HepG2 (cell line): Measurements from ENCODE around the gene RDH12. TPM values are rescaled to one million over a fixed set of nuclear protein-coding genes. Genes with fewer than 3 reads are reported as not detected.

ENCODE experiments used
- AKAP8 ChIP-seq: sonication (generic); formaldehyde crosslinking; IDR thresholded peaks from 2 replicates; pipeline ENCODE4 v1.5.1; 2020; ENCODE audit warnings: mild to moderate bottlenecking, missing genetic modification reagents
- CENPBD1 ChIP-seq: sonication (generic); formaldehyde crosslinking; IDR thresholded peaks from 2 replicates; pipeline ENCODE4 v1.8.0; 2022; ENCODE audit warnings: missing genetic modification reagents, low read depth, mild to moderate bottlenecking, borderline replicate concordance
- FOXA3 ChIP-seq: IDR thresholded peaks from 2 replicates; pipeline ENCODE4 v1.6.1; 2016; ENCODE audit warnings: missing genetic modification reagents, missing compliant biosample characterization
- HNRNPLL ChIP-seq: fragments of 200-400 bp; formaldehyde crosslinking; IDR thresholded peaks from 2 replicates; pipeline ENCODE4 v1.6.1; 2017; ENCODE audit warnings: mild to moderate bottlenecking, low read depth, low read length; ENCODE audit not compliant: poor library complexity, severe bottlenecking
- IRF2 ChIP-seq: IDR thresholded peaks from 2 replicates; pipeline ENCODE4 v1.6.1; 2018; ENCODE audit warnings: missing genetic modification reagents, missing compliant biosample characterization
- MLX ChIP-seq: IDR thresholded peaks from 2 replicates; pipeline ENCODE4 v1.6.1; 2016
- NFIB ChIP-seq: sonication (generic); formaldehyde crosslinking; IDR thresholded peaks from 2 replicates; pipeline ENCODE4 v1.9.0; 2021; ENCODE audit warnings: missing genetic modification reagents, mild to moderate bottlenecking, borderline replicate concordance
- NFYC ChIP-seq: IDR thresholded peaks from 2 replicates; pipeline ENCODE4 v1.6.1; 2016; ENCODE audit warnings: missing genetic modification reagents, missing compliant biosample characterization
- RARG ChIP-seq: sonication (generic); formaldehyde crosslinking; IDR thresholded peaks from 2 replicates; pipeline ENCODE4 v1.4.0; 2020; ENCODE audit warnings: low read depth, mild to moderate bottlenecking, missing genetic modification reagents
- RBFOX2 ChIP-seq: fragments of 200-400 bp; formaldehyde crosslinking; IDR thresholded peaks from 2 replicates; pipeline ENCODE4 v1.6.1; 2017; ENCODE audit warnings: low read depth, mild to moderate bottlenecking, low read length
- RCOR2 ChIP-seq: IDR thresholded peaks from 2 replicates; pipeline ENCODE4 v1.6.1; 2016; ENCODE audit warnings: missing biosample characterization, missing genetic modification reagents
- REPIN1 ChIP-seq: sonication (generic); formaldehyde crosslinking; IDR thresholded peaks from 2 replicates; pipeline ENCODE4 v1.8.0; 2022; ENCODE audit warnings: missing genetic modification reagents, low read depth, mild to moderate bottlenecking, borderline replicate concordance
- REST ChIP-seq, 2 experiments: IDR thresholded peaks; 2 replicates each; pipeline ENCODE4 v1.6.1; 2011 to 2012; ENCODE audit warnings: low read length in 2 of 2, borderline replicate concordance in 1 of 2, low read depth in 1 of 2, mild to moderate bottlenecking in 1 of 2, moderate library complexity in 1 of 2
- RFX1 ChIP-seq: fragments of 450-650 bp; IDR thresholded peaks from 2 replicates; pipeline ENCODE4 v1.6.1; 2017
- SP140L ChIP-seq: sonication (generic); formaldehyde crosslinking; IDR thresholded peaks from 2 replicates; pipeline ENCODE4 v1.4.0; 2020; ENCODE audit warnings: missing genetic modification reagents, borderline replicate concordance
- ZBTB10 ChIP-seq: sonication (generic); formaldehyde crosslinking; IDR thresholded peaks from 2 replicates; pipeline ENCODE4 v1.4.0; 2020; ENCODE audit warnings: missing genetic modification reagents, borderline replicate concordance
- ZC3H4 ChIP-seq: sonication (generic); formaldehyde crosslinking; IDR thresholded peaks from 2 replicates; pipeline ENCODE4 v1.4.0; 2020; ENCODE audit warnings: missing genetic modification reagents, borderline replicate concordance
- ZNF253 ChIP-seq: sonication (generic); formaldehyde crosslinking; IDR thresholded peaks from 2 replicates; pipeline ENCODE4 v1.8.0; 2022; ENCODE audit warnings: mild to moderate bottlenecking, missing genetic modification reagents, borderline replicate concordance
- ZNF382 ChIP-seq: sonication (generic); formaldehyde crosslinking; IDR thresholded peaks from 2 replicates; pipeline ENCODE4 v1.5.0; 2020; ENCODE audit warnings: missing genetic modification reagents, mild to moderate bottlenecking, borderline replicate concordance
- ZNF672 ChIP-seq: sonication (generic); formaldehyde crosslinking; IDR thresholded peaks from 2 replicates; pipeline ENCODE4 v1.8.1; 2022; ENCODE audit warnings: missing genetic modification reagents
- ZNF691 ChIP-seq: sonication (generic); formaldehyde crosslinking; IDR thresholded peaks from 2 replicates; pipeline ENCODE4 v1.4.0; 2020; ENCODE audit warnings: missing genetic modification reagents, low read depth, mild to moderate bottlenecking, borderline replicate concordance
- ZNF703 ChIP-seq: sonication (generic); formaldehyde crosslinking; IDR thresholded peaks from 2 replicates; pipeline ENCODE4 v1.5.1; 2020; ENCODE audit warnings: missing genetic modification reagents, mild to moderate bottlenecking, moderate library complexity, borderline replicate concordance
- polyA plus RNA-seq, 8 experiments: library from polyadenylated mRNA; depleted of rRNA in 3 of 8; stranded (reverse) in 7 of 8; unstranded in 1 of 8; fragments of >200 nt; fragmentation: Illumina TruSeq in 4 of 8; extraction: Trizol in 4 of 8; gene quantifications; 2 replicates each; pipeline versions ENCODE4 v1.2.1 to v1.2.3, GENCODE V29; 2011 to 2016; ENCODE audit warnings: low read depth in 4 of 8, missing spikeins in 1 of 8, mixed read lengths in 1 of 8; ENCODE audit not compliant: insufficient read depth in 1 of 8
- total RNA-seq, 5 experiments: library from RNA; depleted of rRNA; stranded (reverse); fragments of >200 nt; fragmentation: Illumina TruSeq; extraction: Trizol; gene quantifications; 2 replicates each; pipeline ENCODE4 v1.2.3, GENCODE V29; 2016; ENCODE audit warnings: low read depth in 1 of 5

RDH12 gene
- total and polyA plus RNA-seq, 2 of the 13 experiments (the other 11 are each of a cell fraction or from before 2014, with no cell fraction given), result 1.6 to 2.1 TPM

GRCh38 chr14:67695394-67695949, 6.2 kb upstream of the RDH12 start, which contains the start of gene RDH11 (continued):
- TF ChIP-seq IRF2 (CRISPR knock-in tag) (peak; percentile 81; the same call in 1 of the 2 replicates), NFYC (CRISPR knock-in tag) (no peak), ZC3H4 (no peak), ZNF703 (CRISPR knock-in tag) (no peak), ZNF691 (0 out of 2 replicates have a peak, but pooled peaks have one; percentile 25), RFX1 (no peak), SP140L (no peak), RBFOX2 (peak; percentile 53; the same call in 1 of the 2 replicates), ZNF672 (CRISPR knock-in tag) (no peak), RCOR2 (CRISPR knock-in tag) (no peak), REPIN1 (CRISPR knock-in tag) (0 out of 2 replicates have a peak, but pooled peaks have one; percentile 7), AKAP8 (CRISPR knock-in tag) (no peak), HNRNPLL (no peak), FOXA3 (CRISPR knock-in tag) (peak; percentile 23; the same call in 1 of the 2 replicates), REST (IDR thresholded peaks at IDR 0.05; ENCODE audit: borderline replicate concordance in 1 of 2, low read depth in 1 of 2, low read length in 2 of 2) (peak in 1 of 2 experiments; percentile 39; a peak in 1 of 4 replicates), ZNF253 (CRISPR knock-in tag) (no peak), MLX (no peak), RARG (CRISPR knock-in tag) (no peak), CENPBD1 (CRISPR knock-in tag) (no peak), ZNF382 (CRISPR knock-in tag) (no peak), ZBTB10 (CRISPR knock-in tag) (no peak), NFIB (no peak)
